WTC11 (cell line): ENCODE data around the gene KLHDC3.

Source experiments
- NFE2L1 ChIP-seq: sonication (generic); formaldehyde crosslinking; IDR thresholded peaks from 2 replicates; pipeline ENCODE4 v1.8.1; 2023; ENCODE audit warnings: missing genetic modification reagents
- NR1H2 ChIP-seq: sonication (generic); formaldehyde crosslinking; IDR thresholded peaks from 2 replicates; pipeline ENCODE4 v1.9.0; 2021; ENCODE audit warnings: mild to moderate bottlenecking, moderate library complexity, missing genetic modification reagents
- NR2C2 ChIP-seq: sonication (generic); formaldehyde crosslinking; IDR thresholded peaks from 2 replicates; pipeline ENCODE4 v1.8.0; 2022; ENCODE audit warnings: mild to moderate bottlenecking, missing genetic modification reagents
- STAT6 ChIP-seq: sonication (generic); formaldehyde crosslinking; conservative IDR thresholded peaks from 2 replicates; pipeline ENCODE4 v1.8.1; 2023; ENCODE audit warnings: mild to moderate bottlenecking, low read depth, missing genetic modification reagents, moderate library complexity
- TEAD4 ChIP-seq: sonication (generic); formaldehyde crosslinking; IDR thresholded peaks from 2 replicates; pipeline ENCODE4 v1.8.0; 2022; ENCODE audit warnings: mild to moderate bottlenecking, missing genetic modification reagents
- ZBTB21 ChIP-seq: sonication (generic); formaldehyde crosslinking; IDR thresholded peaks from 2 replicates; pipeline ENCODE4 v1.8.1; 2023; ENCODE audit warnings: mild to moderate bottlenecking, missing genetic modification reagents, borderline replicate concordance
- TF ChIP-seq, protein P1 (sequence below): fragments of 200-600 bp; IDR thresholded peaks from 2 replicates; pipeline ENCODE4 v1.8.0; 2022; ENCODE audit warnings: antibody characterized with exemption
- TF ChIP-seq, protein P2 (sequence below): sonication (generic); formaldehyde crosslinking; IDR thresholded peaks from 2 replicates; pipeline ENCODE4 v1.8.1; 2023; ENCODE audit warnings: mild to moderate bottlenecking, moderate library complexity, missing genetic modification reagents

GRCh38 chr6:43029120-43029519, 15.1 kb downstream of the KLHDC3 start:
- TF ChIP-seq ZBTB21 (CRISPR knock-in tag) (no peak), NFE2L1 (CRISPR knock-in tag) (no peak), TEAD4 (no peak), STAT6 (no peak), NR1H2 (CRISPR knock-in tag) (no peak), NR2C2 (CRISPR knock-in tag) (no peak)
- TF ChIP-seq, protein P1, sequence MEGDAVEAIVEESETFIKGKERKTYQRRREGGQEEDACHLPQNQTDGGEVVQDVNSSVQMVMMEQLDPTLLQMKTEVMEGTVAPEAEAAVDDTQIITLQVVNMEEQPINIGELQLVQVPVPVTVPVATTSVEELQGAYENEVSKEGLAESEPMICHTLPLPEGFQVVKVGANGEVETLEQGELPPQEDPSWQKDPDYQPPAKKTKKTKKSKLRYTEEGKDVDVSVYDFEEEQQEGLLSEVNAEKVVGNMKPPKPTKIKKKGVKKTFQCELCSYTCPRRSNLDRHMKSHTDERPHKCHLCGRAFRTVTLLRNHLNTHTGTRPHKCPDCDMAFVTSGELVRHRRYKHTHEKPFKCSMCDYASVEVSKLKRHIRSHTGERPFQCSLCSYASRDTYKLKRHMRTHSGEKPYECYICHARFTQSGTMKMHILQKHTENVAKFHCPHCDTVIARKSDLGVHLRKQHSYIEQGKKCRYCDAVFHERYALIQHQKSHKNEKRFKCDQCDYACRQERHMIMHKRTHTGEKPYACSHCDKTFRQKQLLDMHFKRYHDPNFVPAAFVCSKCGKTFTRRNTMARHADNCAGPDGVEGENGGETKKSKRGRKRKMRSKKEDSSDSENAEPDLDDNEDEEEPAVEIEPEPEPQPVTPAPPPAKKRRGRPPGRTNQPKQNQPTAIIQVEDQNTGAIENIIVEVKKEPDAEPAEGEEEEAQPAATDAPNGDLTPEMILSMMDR: no peak
- TF ChIP-seq, protein P2, sequence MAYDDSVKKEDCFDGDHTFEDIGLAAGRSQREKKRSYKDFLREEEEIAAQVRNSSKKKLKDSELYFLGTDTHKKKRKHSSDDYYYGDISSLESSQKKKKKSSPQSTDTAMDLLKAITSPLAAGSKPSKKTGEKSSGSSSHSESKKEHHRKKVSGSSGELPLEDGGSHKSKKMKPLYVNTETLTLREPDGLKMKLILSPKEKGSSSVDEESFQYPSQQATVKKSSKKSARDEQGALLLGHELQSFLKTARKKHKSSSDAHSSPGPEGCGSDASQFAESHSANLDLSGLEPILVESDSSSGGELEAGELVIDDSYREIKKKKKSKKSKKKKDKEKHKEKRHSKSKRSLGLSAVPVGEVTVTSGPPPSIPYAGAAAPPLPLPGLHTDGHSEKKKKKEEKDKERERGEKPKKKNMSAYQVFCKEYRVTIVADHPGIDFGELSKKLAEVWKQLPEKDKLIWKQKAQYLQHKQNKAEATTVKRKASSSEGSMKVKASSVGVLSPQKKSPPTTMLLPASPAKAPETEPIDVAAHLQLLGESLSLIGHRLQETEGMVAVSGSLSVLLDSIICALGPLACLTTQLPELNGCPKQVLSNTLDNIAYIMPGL (CRISPR knock-in tag): no peak
